Measurements from ENCODE around the gene AGTPBP1. TPM values are rescaled to one million over a fixed set of nuclear protein-coding genes. Genes with fewer than 3 reads are reported as not detected.

AGTPBP1 gene
- total and polyA plus RNA-seq, 7 donors = 3.9 to 25.9 (median 19.6) TPM

DNA sequence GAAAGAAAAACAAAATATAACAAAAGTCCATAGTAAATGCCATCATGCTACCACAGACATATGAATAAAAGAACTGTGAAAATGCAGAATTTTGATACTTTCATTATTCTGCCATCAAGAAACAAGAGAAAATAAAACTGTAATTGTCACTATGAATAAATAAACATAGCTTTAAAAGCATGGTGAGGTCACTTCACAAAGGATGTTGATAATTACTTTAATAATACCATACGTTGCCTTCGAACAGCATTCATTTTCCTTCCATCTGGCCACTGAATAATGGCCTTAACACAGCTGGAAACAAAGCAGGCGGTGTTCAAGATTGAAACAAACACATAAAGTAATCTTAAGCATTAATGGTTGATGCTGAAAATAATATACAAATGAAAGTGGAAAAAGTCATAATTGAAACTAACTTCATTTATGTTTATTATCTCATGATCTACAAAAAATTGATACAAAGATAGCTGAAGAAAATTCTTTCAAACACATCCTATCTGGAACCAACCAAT is 102.0 kb downstream of the AGTPBP1 start:
- Histone ChIP-seq H3K36me3 (ENCODE audit: insufficient read depth in 1 of 2, low read depth in 1 of 2) (peaks cover 0 to 9% of the 10 kb centered on the region in 2 donors), H3K27ac (no peak overlapping the region), H3K9me3 (no peaks in the 10 kb centered on the region), H3K4me3 (no peak overlapping the region), H3K27me3 (ENCODE audit: insufficient read depth in 3 of 3, low read length in 2 of 3) (no peaks in the 10 kb centered on the region), H3K4me1 (peaks cover 6% of the 10 kb centered on the region)
- TF ChIP-seq CTCF (IDR thresholded peaks at IDR 0.05) = no peak
- 77 to 82% (median 80%) methylated on average over 3 of the region's 3 CpGs for WGBS, 3 donors
- DNase-seq = no peak
- intact Hi-C loops (cut with DNase I) = no loop called here
- no peak for ATAC-seq

GRCh38 chr9:85631809-85632208 is 109.9 kb downstream of the AGTPBP1 start:
- WGBS, 3 donors = 98 to 99% (median 98%) methylated on average over 1 of the region's 1 CpG
- no peak for ATAC-seq
- H3K36me3 ChIP-seq (ENCODE audit: insufficient read depth in 1 of 2, low read depth in 1 of 2) = peaks cover 0 to 15% of the 10 kb centered on the region in 2 donors

DNA sequence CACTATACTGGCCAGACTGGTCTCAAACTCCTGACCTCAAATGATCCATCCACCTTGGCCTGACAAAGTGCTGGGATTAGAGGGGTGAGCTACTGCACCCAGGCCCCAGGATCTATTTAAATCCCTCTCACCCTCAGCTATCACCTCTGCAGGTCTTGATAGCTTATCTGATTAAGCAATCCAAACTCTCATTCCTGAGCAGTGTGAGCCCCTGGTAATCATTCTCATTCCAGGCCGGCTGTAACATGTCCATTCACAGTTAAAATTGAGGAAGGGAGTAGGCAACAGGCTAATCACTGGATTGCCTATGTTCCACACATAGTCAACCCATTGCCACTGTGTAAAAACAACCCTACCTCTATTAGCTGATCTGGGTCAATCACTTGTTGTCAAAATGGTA is 111.1 kb downstream of the AGTPBP1 start:
- DNase-seq = no peak
- no peak overlapping the region for H3K27ac ChIP-seq
- no peak overlapping the region for H3K4me3 ChIP-seq
- no peaks in the 10 kb centered on the region for H3K27me3 ChIP-seq (ENCODE audit: insufficient read depth in 3 of 3, low read length in 2 of 3)
- no peaks in the 10 kb centered on the region for H3K9me3 ChIP-seq
- WGBS, 3 donors = 87 to 93% (median 89%) methylated on average over 1 of the region's 1 CpG
- H3K4me1 ChIP-seq = no peaks in the 10 kb centered on the region
- TF ChIP-seq CTCF (IDR thresholded peaks at IDR 0.05) = no peak
- intact Hi-C loops (cut with DNase I) = no loop called here
- ATAC-seq = no peak
- H3K36me3 ChIP-seq (ENCODE audit: insufficient read depth in 1 of 2, low read depth in 1 of 2) = peaks cover 0 to 15% of the 10 kb centered on the region in 2 donors

More at GRCh38 chr9:85631809-85632208, 109.9 kb downstream of the AGTPBP1 start:
- Histone ChIP-seq H3K9me3 (no peaks in the 10 kb centered on the region), H3K4me1 (no peaks in the 10 kb centered on the region), H3K27ac (no peak overlapping the region), H3K4me3 (no peak overlapping the region), H3K27me3 (ENCODE audit: insufficient read depth in 3 of 3, low read length in 2 of 3) (no peaks in the 10 kb centered on the region)
- intact Hi-C loops (cut with DNase I) = no loop called here
- DNase-seq = no peak
- TF ChIP-seq CTCF (IDR thresholded peaks at IDR 0.05) = no peak

- intact Hi-C loops (cut with DNase I) = no loop called here
- no peaks in the 10 kb centered on the region for H3K9me3 ChIP-seq
- WGBS, 3 donors = 89 to 91% (median 91%) methylated on average over 1 of the region's 1 CpG
Measured at GRCh38 chr9:85617141-85617670, 124.5 kb downstream of the AGTPBP1 start.

More at GRCh38 chr9:85617141-85617670, 124.5 kb downstream of the AGTPBP1 start:
- H3K36me3 ChIP-seq (ENCODE audit: insufficient read depth in 1 of 2, low read depth in 1 of 2) = no peaks in the 10 kb centered on the region
- DNase-seq = no peak
- no peak for ATAC-seq
- TF ChIP-seq CTCF (IDR thresholded peaks at IDR 0.05) = no peak
- H3K4me1 ChIP-seq = no peaks in the 10 kb centered on the region
- no peak overlapping the region for H3K27ac ChIP-seq
- H3K4me3 ChIP-seq = no peak overlapping the region
- H3K27me3 ChIP-seq (ENCODE audit: insufficient read depth in 3 of 3, low read length in 2 of 3) = no peaks in the 10 kb centered on the region
